ENCODE results near the gene PARP6. TPM values are rescaled to one million over a fixed set of nuclear protein-coding genes. Genes with fewer than 3 reads are reported as not detected.

The PARP6 gene
- total RNA-seq, 1 experiment from 2014 or later: 41.9 TPM

DNA sequence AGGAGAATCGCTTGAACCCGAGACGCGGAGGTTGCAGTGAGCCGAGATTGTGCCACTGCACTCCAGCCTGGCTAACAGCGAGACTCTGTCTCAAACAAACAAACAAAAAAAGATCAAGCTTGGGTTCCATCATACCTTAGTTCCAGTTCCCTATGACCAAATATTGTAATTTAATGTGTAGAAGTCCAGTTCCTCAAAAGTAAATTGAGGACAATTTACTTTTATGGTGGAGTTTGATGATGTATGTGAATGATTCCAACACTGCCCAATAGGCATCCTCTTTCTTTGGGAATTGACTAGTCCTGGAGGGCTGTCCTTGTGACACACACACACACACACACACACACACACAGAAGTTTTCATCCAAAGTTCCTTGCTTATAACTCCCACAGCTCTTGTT, 38.6 kb downstream of the PARP6 start:
- ChIA-PET CTCF (no interaction called here), POLR2A (no interaction called here)
- DNase-seq (ENCODE audit: low spot score) (no peak), ATAC-seq (no peak)
- Mint-ChIP-seq H3K36me3 (peaks cover 10% of the 10 kb centered on the region), H3K4me3 (no peak overlapping the region), H3K27me3 (ENCODE audit: low read depth) (peaks cover 69% of the 10 kb centered on the region), H3K27ac (no peak overlapping the region), H3K4me1 (peaks cover 39% of the 10 kb centered on the region), H3K9me3 (no peaks in the 10 kb centered on the region)
- TF ChIP-seq, protein P1, sequence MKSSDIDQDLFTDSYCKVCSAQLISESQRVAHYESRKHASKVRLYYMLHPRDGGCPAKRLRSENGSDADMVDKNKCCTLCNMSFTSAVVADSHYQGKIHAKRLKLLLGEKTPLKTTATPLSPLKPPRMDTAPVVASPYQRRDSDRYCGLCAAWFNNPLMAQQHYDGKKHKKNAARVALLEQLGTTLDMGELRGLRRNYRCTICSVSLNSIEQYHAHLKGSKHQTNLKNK (CRISPR knock-in tag; IDR thresholded peaks at IDR 0.05): no peak
- TF ChIP-seq, protein P2, sequence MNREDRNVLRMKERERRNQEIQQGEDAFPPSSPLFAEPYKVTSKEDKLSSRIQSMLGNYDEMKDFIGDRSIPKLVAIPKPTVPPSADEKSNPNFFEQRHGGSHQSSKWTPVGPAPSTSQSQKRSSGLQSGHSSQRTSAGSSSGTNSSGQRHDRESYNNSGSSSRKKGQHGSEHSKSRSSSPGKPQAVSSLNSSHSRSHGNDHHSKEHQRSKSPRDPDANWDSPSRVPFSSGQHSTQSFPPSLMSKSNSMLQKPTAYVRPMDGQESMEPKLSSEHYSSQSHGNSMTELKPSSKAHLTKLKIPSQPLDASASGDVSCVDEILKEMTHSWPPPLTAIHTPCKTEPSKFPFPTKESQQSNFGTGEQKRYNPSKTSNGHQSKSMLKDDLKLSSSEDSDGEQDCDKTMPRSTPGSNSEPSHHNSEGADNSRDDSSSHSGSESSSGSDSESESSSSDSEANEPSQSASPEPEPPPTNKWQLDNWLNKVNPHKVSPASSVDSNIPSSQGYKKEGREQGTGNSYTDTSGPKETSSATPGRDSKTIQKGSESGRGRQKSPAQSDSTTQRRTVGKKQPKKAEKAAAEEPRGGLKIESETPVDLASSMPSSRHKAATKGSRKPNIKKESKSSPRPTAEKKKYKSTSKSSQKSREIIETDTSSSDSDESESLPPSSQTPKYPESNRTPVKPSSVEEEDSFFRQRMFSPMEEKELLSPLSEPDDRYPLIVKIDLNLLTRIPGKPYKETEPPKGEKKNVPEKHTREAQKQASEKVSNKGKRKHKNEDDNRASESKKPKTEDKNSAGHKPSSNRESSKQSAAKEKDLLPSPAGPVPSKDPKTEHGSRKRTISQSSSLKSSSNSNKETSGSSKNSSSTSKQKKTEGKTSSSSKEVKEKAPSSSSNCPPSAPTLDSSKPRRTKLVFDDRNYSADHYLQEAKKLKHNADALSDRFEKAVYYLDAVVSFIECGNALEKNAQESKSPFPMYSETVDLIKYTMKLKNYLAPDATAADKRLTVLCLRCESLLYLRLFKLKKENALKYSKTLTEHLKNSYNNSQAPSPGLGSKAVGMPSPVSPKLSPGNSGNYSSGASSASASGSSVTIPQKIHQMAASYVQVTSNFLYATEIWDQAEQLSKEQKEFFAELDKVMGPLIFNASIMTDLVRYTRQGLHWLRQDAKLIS (CRISPR knock-in tag; IDR thresholded peaks at IDR 0.05; ENCODE audit: borderline replicate concordance): no peak
- TF ChIP-seq ZNF317 (CRISPR knock-in tag; IDR thresholded peaks at IDR 0.05; ENCODE audit: borderline replicate concordance, low read depth) (no peak), TP53 (CRISPR knock-in tag; IDR thresholded peaks at IDR 0.05) (no peak), ESRRA (CRISPR knock-in tag; IDR thresholded peaks at IDR 0.05; ENCODE audit: borderline replicate concordance) (no peak), JUN (CRISPR knock-in tag; IDR thresholded peaks at IDR 0.05) (no peak), CREM (CRISPR knock-in tag; IDR thresholded peaks at IDR 0.05) (no peak), ZBTB21 (CRISPR knock-in tag; IDR thresholded peaks at IDR 0.05; ENCODE audit: borderline replicate concordance) (no peak), CREB1 (CRISPR knock-in tag; IDR thresholded peaks at IDR 0.05) (no peak), ZNF121 (CRISPR knock-in tag; IDR thresholded peaks at IDR 0.05) (no peak)
- TF ChIP-seq, protein P3, sequence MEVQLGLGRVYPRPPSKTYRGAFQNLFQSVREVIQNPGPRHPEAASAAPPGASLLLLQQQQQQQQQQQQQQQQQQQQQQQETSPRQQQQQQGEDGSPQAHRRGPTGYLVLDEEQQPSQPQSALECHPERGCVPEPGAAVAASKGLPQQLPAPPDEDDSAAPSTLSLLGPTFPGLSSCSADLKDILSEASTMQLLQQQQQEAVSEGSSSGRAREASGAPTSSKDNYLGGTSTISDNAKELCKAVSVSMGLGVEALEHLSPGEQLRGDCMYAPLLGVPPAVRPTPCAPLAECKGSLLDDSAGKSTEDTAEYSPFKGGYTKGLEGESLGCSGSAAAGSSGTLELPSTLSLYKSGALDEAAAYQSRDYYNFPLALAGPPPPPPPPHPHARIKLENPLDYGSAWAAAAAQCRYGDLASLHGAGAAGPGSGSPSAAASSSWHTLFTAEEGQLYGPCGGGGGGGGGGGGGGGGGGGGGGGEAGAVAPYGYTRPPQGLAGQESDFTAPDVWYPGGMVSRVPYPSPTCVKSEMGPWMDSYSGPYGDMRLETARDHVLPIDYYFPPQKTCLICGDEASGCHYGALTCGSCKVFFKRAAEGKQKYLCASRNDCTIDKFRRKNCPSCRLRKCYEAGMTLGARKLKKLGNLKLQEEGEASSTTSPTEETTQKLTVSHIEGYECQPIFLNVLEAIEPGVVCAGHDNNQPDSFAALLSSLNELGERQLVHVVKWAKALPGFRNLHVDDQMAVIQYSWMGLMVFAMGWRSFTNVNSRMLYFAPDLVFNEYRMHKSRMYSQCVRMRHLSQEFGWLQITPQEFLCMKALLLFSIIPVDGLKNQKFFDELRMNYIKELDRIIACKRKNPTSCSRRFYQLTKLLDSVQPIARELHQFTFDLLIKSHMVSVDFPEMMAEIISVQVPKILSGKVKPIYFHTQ (CRISPR knock-in tag; IDR thresholded peaks at IDR 0.05): no peak
- TF ChIP-seq, protein P4, sequence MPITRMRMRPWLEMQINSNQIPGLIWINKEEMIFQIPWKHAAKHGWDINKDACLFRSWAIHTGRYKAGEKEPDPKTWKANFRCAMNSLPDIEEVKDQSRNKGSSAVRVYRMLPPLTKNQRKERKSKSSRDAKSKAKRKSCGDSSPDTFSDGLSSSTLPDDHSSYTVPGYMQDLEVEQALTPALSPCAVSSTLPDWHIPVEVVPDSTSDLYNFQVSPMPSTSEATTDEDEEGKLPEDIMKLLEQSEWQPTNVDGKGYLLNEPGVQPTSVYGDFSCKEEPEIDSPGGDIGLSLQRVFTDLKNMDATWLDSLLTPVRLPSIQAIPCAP (CRISPR knock-in tag; IDR thresholded peaks at IDR 0.05): no peak
- TF ChIP-seq, protein P5, sequence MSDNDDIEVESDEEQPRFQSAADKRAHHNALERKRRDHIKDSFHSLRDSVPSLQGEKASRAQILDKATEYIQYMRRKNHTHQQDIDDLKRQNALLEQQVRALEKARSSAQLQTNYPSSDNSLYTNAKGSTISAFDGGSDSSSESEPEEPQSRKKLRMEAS (CRISPR knock-in tag; IDR thresholded peaks at IDR 0.05): no peak
- TF ChIP-seq, protein P6, sequence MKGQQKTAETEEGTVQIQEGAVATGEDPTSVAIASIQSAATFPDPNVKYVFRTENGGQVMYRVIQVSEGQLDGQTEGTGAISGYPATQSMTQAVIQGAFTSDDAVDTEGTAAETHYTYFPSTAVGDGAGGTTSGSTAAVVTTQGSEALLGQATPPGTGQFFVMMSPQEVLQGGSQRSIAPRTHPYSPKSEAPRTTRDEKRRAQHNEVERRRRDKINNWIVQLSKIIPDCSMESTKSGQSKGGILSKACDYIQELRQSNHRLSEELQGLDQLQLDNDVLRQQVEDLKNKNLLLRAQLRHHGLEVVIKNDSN (CRISPR knock-in tag; IDR thresholded peaks at IDR 0.05): no peak
- TF ChIP-seq, protein P7, sequence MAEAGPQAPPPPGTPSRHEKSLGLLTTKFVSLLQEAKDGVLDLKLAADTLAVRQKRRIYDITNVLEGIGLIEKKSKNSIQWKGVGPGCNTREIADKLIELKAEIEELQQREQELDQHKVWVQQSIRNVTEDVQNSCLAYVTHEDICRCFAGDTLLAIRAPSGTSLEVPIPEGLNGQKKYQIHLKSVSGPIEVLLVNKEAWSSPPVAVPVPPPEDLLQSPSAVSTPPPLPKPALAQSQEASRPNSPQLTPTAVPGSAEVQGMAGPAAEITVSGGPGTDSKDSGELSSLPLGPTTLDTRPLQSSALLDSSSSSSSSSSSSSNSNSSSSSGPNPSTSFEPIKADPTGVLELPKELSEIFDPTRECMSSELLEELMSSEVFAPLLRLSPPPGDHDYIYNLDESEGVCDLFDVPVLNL (CRISPR knock-in tag; IDR thresholded peaks at IDR 0.05; ENCODE audit: borderline replicate concordance, low read depth): no peak
- TF ChIP-seq, protein P8, sequence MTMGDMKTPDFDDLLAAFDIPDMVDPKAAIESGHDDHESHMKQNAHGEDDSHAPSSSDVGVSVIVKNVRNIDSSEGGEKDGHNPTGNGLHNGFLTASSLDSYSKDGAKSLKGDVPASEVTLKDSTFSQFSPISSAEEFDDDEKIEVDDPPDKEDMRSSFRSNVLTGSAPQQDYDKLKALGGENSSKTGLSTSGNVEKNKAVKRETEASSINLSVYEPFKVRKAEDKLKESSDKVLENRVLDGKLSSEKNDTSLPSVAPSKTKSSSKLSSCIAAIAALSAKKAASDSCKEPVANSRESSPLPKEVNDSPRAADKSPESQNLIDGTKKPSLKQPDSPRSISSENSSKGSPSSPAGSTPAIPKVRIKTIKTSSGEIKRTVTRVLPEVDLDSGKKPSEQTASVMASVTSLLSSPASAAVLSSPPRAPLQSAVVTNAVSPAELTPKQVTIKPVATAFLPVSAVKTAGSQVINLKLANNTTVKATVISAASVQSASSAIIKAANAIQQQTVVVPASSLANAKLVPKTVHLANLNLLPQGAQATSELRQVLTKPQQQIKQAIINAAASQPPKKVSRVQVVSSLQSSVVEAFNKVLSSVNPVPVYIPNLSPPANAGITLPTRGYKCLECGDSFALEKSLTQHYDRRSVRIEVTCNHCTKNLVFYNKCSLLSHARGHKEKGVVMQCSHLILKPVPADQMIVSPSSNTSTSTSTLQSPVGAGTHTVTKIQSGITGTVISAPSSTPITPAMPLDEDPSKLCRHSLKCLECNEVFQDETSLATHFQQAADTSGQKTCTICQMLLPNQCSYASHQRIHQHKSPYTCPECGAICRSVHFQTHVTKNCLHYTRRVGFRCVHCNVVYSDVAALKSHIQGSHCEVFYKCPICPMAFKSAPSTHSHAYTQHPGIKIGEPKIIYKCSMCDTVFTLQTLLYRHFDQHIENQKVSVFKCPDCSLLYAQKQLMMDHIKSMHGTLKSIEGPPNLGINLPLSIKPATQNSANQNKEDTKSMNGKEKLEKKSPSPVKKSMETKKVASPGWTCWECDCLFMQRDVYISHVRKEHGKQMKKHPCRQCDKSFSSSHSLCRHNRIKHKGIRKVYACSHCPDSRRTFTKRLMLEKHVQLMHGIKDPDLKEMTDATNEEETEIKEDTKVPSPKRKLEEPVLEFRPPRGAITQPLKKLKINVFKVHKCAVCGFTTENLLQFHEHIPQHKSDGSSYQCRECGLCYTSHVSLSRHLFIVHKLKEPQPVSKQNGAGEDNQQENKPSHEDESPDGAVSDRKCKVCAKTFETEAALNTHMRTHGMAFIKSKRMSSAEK (CRISPR knock-in tag; IDR thresholded peaks at IDR 0.05; ENCODE audit: borderline replicate concordance): no peak
- TF ChIP-seq, protein P9, sequence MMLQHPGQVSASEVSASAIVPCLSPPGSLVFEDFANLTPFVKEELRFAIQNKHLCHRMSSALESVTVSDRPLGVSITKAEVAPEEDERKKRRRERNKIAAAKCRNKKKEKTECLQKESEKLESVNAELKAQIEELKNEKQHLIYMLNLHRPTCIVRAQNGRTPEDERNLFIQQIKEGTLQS (CRISPR knock-in tag; conservative IDR thresholded peaks at IDR 0.05): no peak
- TF ChIP-seq, protein P10, sequence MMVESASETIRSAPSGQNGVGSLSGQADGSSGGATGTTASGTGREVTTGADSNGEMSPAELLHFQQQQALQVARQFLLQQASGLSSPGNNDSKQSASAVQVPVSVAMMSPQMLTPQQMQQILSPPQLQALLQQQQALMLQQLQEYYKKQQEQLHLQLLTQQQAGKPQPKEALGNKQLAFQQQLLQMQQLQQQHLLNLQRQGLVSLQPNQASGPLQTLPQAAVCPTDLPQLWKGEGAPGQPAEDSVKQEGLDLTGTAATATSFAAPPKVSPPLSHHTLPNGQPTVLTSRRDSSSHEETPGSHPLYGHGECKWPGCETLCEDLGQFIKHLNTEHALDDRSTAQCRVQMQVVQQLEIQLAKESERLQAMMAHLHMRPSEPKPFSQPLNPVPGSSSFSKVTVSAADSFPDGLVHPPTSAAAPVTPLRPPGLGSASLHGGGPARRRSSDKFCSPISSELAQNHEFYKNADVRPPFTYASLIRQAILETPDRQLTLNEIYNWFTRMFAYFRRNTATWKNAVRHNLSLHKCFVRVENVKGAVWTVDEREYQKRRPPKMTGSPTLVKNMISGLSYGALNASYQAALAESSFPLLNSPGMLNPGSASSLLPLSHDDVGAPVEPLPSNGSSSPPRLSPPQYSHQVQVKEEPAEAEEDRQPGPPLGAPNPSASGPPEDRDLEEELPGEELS (CRISPR knock-in tag; IDR thresholded peaks at IDR 0.05): no peak
